Astrocyte (in vitro differentiated cells and primary cell): Measurements from ENCODE around the gene RPA3.

ENCODE experiments used
- CTCF ChIP-seq: IDR thresholded peaks from 2 replicates; pipeline ENCODE4 v1.5.1; 2011; ENCODE audit warnings: low read depth, mild to moderate bottlenecking, inconsistent platforms, low read length, moderate library complexity; ENCODE audit not compliant: insufficient read depth
- EZH2 ChIP-seq: IDR thresholded peaks from 2 replicates; pipeline ENCODE4 v1.6.1; 2012; ENCODE audit warnings: mild to moderate bottlenecking, low read length, inconsistent platforms; ENCODE audit not compliant: insufficient read depth

GRCh38 chr7:7681191-7681935, 37.0 kb downstream of the RPA3 start:
- TF ChIP-seq CTCF (peak; percentile 65), EZH2 (no peak)
